ENCODE measurements around the gene MFSD12.

GRCh38 chr19:3573162-3573857 is 15.9 kb upstream of the MFSD12 start:
- TF ChIP-seq POLR2A (IDR thresholded peaks at IDR 0.05) (no peak), CTCF (IDR thresholded peaks at IDR 0.05) (no peak)

All from thyroid gland (tissue), 4 donors.